H54 (cell line): ENCODE data around the gene CENPX.

Experiments used
- DNase-seq: peaks from one replicate; pipeline ENCODE4 v3.0.0; 2011; ENCODE audit warnings: low spot score, mixed read lengths; ENCODE audit not compliant: insufficient read length
- FAIRE-seq: peaks from 3 replicates; lab custom pipeline; 2011; peaks lifted over from hg19 to GRCh38; lab: Jason Lieb, UNC
- POLR2A ChIP-seq: IDR thresholded peaks from 2 replicates; pipeline ENCODE4 v1.6.1; 2011; ENCODE audit warnings: low read depth, mild to moderate bottlenecking, low read length

CENPX gene

GRCh38 chr17:82059272-82060000 is 36.8 kb upstream of the CENPX start:
- DNase-seq = no peak
- FAIRE-seq = no peak
- no peak for TF ChIP-seq POLR2A

GRCh38 chr17:82058855-82059249 is 36.2 kb upstream of the CENPX start:
- FAIRE-seq (no peak), DNase-seq (no peak)

GRCh38 chr17:82058230-82058854 is 35.7 kb upstream of the CENPX start:
- DNase-seq = no peak
- FAIRE-seq = no peak
- no peak for TF ChIP-seq POLR2A

More at GRCh38 chr17:82058855-82059249, 36.2 kb upstream of the CENPX start:
- TF ChIP-seq POLR2A = no peak

GRCh38 chr17:82056729-82057621 is 34.3 kb upstream of the CENPX start:
- FAIRE-seq (no peak), DNase-seq (no peak)
- no peak for TF ChIP-seq POLR2A

GRCh38 chr17:82055965-82056728 is 33.5 kb upstream of the CENPX start:
- DNase-seq = no peak
- no peak for FAIRE-seq
- no peak for TF ChIP-seq POLR2A

DNA sequence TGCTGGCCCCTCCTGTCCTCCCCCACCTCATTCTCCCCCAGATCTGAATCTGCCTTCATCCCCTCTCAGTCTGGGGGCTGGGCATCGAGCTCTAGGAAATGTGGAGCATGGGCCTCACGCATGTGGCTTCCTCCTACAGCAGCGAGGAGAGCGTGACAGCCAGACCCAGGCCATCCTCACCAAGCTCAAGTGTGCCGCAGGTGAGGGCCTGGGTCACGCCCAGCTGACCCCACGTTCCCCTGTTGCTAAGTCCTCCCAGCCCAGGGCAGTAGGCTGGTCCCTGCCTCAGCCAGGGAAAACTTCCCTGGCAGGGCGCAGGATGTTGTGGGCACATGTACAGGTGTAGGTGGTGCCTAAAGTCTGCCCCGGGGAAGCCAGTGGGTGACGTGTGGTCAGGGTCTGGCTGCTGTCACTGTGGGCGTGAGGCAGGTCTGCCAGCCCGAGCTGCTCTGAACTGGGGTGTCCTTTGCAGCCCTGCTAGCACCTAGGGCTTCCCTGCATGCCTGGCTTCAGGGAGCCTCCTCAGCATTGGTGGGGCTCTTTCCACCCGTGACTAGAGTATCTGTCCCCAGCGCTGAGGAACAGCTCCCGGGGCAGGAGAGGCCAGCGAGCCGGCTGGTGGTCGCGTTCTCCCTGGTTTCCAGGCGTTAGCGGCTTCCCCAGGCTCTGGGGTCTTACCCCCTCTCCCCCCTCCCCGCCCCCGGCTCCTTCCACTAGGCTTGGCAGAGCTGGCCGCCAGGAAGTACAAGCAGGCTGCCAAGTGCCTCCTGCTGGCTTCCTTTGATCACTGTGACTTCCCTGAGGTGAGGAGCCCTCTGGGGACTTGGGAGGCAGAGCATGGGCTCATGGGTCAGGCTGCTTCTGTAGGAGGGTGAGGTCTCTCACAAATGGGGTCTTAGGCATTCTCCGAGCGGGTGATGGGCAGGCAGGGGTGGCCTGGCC is 32.6 kb upstream of the CENPX start:
- no peak for TF ChIP-seq POLR2A
- DNase-seq (no peak), FAIRE-seq (no peak)

DNA sequence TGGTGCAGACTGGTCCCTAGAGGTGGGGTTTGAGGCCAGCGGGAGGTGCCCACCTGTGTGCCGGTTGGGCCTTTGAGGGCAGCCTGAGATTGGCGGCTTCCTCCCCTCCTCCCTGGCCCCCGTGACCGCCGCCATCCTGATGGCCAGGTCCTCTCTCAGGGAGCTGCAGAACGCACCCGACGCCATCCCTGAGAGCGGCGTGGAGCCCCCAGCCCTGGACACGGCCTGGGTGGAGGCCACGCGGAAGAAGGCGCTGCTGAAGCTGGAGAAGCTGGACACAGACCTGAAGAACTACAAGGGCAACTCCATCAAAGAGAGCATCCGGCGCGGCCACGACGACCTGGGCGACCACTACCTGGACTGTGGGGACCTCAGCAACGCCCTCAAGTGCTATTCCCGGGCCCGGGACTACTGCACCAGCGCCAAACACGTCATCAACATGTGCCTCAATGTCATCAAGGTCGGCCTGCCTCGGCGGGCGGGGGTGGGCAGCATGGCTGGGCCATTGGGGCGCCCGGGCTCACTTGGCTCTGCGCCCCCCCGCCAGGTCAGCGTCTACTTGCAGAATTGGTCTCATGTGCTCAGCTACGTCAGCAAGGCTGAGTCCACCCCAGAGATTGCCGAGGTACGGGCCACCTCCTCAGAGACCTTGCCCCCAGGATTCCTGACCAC is 31.8 kb upstream of the CENPX start:
- DNase-seq (no peak), FAIRE-seq (no peak)
- no peak for TF ChIP-seq POLR2A

DNA sequence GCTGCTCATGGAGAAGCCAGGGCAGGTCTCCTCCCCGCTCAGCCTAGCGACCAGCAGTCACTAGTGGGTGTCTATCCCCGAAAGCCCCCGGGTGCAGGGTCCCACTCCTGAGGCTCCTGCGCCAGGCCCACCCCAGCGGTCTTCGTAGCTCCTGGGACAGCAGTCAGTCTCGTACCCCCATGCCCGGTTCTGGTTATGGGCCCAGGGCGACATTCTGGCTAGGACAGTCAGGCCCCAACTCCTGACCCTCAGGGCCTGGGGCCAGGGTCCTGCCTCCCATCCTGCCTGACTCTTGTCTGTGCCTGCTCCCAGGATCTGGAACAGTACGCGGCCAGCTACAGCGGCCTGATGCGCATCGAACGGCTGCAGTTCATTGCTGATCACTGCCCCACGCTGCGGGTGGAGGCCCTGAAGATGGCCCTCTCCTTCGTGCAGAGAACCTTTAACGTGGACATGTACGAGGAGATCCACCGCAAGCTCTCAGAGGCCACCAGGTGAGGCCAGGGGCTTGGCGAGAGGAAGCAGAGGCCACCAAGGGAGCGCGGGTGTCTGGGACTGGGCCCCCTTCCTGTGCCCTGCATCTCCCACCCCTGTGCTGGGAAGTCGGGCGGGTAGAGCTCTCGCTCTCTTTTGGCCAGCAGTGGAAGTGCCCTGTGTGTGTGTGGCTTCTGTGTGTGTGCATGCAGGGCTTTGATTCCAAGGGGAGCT is 31.0 kb upstream of the CENPX start:
- DNase-seq (no peak), FAIRE-seq (no peak)
- TF ChIP-seq POLR2A = no peak

- no peak for TF ChIP-seq POLR2A
- FAIRE-seq (no peak), DNase-seq (no peak)
These were observed 30.5 kb upstream of the CENPX start for GRCh38 chr17:82053130-82053529.

- TF ChIP-seq POLR2A = no peak
- DNase-seq = no peak
- FAIRE-seq = no peak
These were observed 30.0 kb upstream of the CENPX start for GRCh38 chr17:82052638-82053059.
